ENCODE results near the gene SPOPL.
"Not testable (repeated sequence)": the region's sequence is repeated elsewhere in the genome, so short reads cannot be mapped to it uniquely, and the experiment has no call there.

SPOPL gene

GRCh38 chr2:138495384-138495783 is 6.2 kb upstream of the SPOPL start:
- DNase-seq: no peak

- no peak for DNase-seq
These were observed 5.4 kb upstream of the SPOPL start for GRCh38 chr2:138496096-138496651.

GRCh38 chr2:138497294-138497693 is 4.3 kb upstream of the SPOPL start:
- no peak for DNase-seq

GRCh38 chr2:138499684-138500083 is 1.9 kb upstream of the SPOPL start:
- DNase-seq: no peak

GRCh38 chr2:138500592-138501424 is 762 bp upstream of the SPOPL start:
- no peak for DNase-seq

GRCh38 chr2:138502255-138503086 is 901 bp downstream of the SPOPL start:
- DNase-seq: peak in 1 of 2 donors; percentile 18

GRCh38 chr2:138503087-138503442 is 1.5 kb downstream of the SPOPL start:
- DNase-seq: peak in 1 of 2 donors; percentile 40

GRCh38 chr2:138503652-138504051 is 2.1 kb downstream of the SPOPL start:
- DNase-seq: no peak

- DNase-seq: no peak
These were observed 2.5 kb downstream of the SPOPL start for GRCh38 chr2:138504092-138504491.

GRCh38 chr2:138504546-138505235 is 3.1 kb downstream of the SPOPL start:
- DNase-seq: peak in 1 of 2 donors; percentile 23

GRCh38 chr2:138507267-138507666 is 5.7 kb downstream of the SPOPL start:
- DNase-seq: no peak

GRCh38 chr2:138510319-138510718 is 8.7 kb downstream of the SPOPL start:
- no peak for DNase-seq

- DNase-seq: no peak
These were observed 11.1 kb downstream of the SPOPL start for GRCh38 chr2:138512672-138513071.

GRCh38 chr2:138514173-138514572 is 12.6 kb downstream of the SPOPL start:
- DNase-seq: no peak

- no peak for DNase-seq
These were observed 13.5 kb downstream of the SPOPL start for GRCh38 chr2:138515092-138515491.

- peak in 1 of 2 donors; percentile 34 for DNase-seq
These were observed 14.6 kb downstream of the SPOPL start for GRCh38 chr2:138516030-138516704.

GRCh38 chr2:138518860-138519259 is 17.3 kb downstream of the SPOPL start:
- DNase-seq: no peak

GRCh38 chr2:138521821-138522220 is 20.3 kb downstream of the SPOPL start:
- DNase-seq: no peak

- DNase-seq: no peak
These were observed 21.0 kb downstream of the SPOPL start for GRCh38 chr2:138522556-138522955.

GRCh38 chr2:138523018-138523672 is 21.6 kb downstream of the SPOPL start:
- not testable (repeated sequence) for DNase-seq

GRCh38 chr2:138523673-138524042 is 22.1 kb downstream of the SPOPL start:
- peak in 1 of 2 donors; percentile 22 for DNase-seq

- DNase-seq: not testable (repeated sequence)
These were observed 22.8 kb downstream of the SPOPL start for GRCh38 chr2:138524353-138524752.

Data from CD4-positive, alpha-beta T cell treated with Interleukin-4 for 1 hour (primary cell).